Natural killer cell (primary cell): ENCODE results near the gene ITPRID1. TPM values are rescaled to one million over a fixed set of nuclear protein-coding genes. Genes with fewer than 3 reads are reported as not detected.

Source experiments
- ATAC-seq, 3 donors: fragments of 150-1000 bp in 2 of 3; fragments of 200-7000 bp in 1 of 3; cut with Tn5 transposase; 1 replicate in 1 of 3; 2 replicates in 2 of 3; pipeline ENCODE4 v1.10.0; 2021; ENCODE audit warnings: mild to moderate bottlenecking in 2 of 3, moderate library complexity in 2 of 3
- DNase-seq, 2 donors: peaks; one replicate each; pipeline versions ENCODE4 v3.0.0 to v3.0.0-alpha.2; 2013 to 2021; ENCODE audit warnings: mixed read lengths in 1 of 2
- H3K27ac ChIP-seq: one replicate; pipeline ENCODE4 v1.5.1; 2013; ENCODE audit warnings: mild to moderate bottlenecking, low read length
- H3K27me3 ChIP-seq: one replicate; pipeline ENCODE4 v1.6.1; 2013; ENCODE audit warnings: low read length; ENCODE audit not compliant: control insufficient read depth, insufficient read depth
- H3K36me3 ChIP-seq: one replicate; pipeline ENCODE4 v1.6.1; 2013; ENCODE audit warnings: low read length; ENCODE audit not compliant: control insufficient read depth, insufficient read depth
- H3K4me1 ChIP-seq: one replicate; pipeline ENCODE4 v1.6.1; 2013; ENCODE audit warnings: low read length; ENCODE audit not compliant: control insufficient read depth, insufficient read depth
- H3K4me3 ChIP-seq: one replicate; pipeline ENCODE4 v1.5.1; 2013; ENCODE audit warnings: low read length
- H3K9me3 ChIP-seq: one replicate; pipeline ENCODE4 v1.6.1; 2013; ENCODE audit warnings: low read length; ENCODE audit not compliant: control insufficient read depth, insufficient read depth
- H3K27ac Mint-ChIP-seq, 2 donors: one replicate each; pipeline ENCODE4 v1.8.0; 2022; ENCODE audit warnings: mild to moderate bottlenecking in 2 of 2, mixed read lengths in 2 of 2, moderate library complexity in 1 of 2
- H3K27me3 Mint-ChIP-seq, 2 donors: one replicate each; pipeline ENCODE4 v1.8.0; 2022; ENCODE audit warnings: low read depth in 2 of 2, mixed read lengths in 2 of 2
- H3K36me3 Mint-ChIP-seq: one replicate; pipeline ENCODE4 v1.8.0; 2022; ENCODE audit warnings: mixed read lengths
- H3K4me1 Mint-ChIP-seq, 2 donors: one replicate each; pipeline ENCODE4 v1.8.0; 2022; ENCODE audit warnings: mixed read lengths in 2 of 2
- H3K4me3 Mint-ChIP-seq: one replicate; pipeline ENCODE4 v1.8.0; 2022; ENCODE audit warnings: mild to moderate bottlenecking, moderate library complexity, mixed read lengths
- H3K9me3 Mint-ChIP-seq, 2 donors: one replicate each; pipeline ENCODE4 v1.8.0; 2022; ENCODE audit warnings: mixed read lengths in 2 of 2
- WGBS: methylation state at CpG from one replicate; pipeline ENCODE4 v1.1.7; 2013; ENCODE audit warnings: missing lambda C conversion rate; ENCODE audit not compliant: insufficient coverage; 5-methylcytosine and 5-hydroxymethylcytosine counted together
- intact Hi-C: fragments of 100-400 bp; cut with micrococcal nuclease; formaldehyde crosslinking; loops from one replicate; pipeline ENCODE4 v1.14.2; 2022
- total RNA-seq, 4 donors: library from RNA; stranded (reverse); fragments of 120-200 nt in 1 of 4; gene quantifications; one replicate each; pipeline versions ENCODE4 v1.2.3 to v1.2.4, GENCODE V29; 2013 to 2022
- TF ChIP-seq, protein P1 (sequence below): fragments of 200-600 bp; IDR thresholded peaks from one replicate; pipeline ENCODE4 v1.8.0; 2022; ENCODE audit warnings: antibody characterized with exemption

The ITPRID1 gene
- total RNA-seq, 3 donors from 2014 or later (not counting 1 experiment from before 2014, with no cell fraction given), result not detected

DNA sequence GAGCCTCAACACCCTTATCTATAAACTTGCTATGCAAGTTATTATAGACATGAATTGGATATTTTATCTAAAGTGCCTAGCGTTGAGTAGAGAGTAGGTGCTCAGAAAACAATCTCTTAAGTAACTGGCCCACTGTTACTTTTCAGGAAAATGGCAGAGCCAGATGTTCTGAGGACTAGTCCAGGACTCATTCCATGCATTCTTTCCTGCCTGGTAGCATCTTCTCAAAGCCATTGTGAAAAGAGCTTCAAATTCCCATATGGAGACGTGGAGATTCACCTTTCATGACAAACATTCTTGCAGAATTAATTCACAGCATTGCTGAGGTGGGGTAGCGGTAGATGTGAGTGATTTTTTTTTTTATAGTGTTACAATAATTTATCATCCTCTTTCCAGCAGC lies 35.9 kb upstream of the ITPRID1 start:
- TF ChIP-seq, protein P1, sequence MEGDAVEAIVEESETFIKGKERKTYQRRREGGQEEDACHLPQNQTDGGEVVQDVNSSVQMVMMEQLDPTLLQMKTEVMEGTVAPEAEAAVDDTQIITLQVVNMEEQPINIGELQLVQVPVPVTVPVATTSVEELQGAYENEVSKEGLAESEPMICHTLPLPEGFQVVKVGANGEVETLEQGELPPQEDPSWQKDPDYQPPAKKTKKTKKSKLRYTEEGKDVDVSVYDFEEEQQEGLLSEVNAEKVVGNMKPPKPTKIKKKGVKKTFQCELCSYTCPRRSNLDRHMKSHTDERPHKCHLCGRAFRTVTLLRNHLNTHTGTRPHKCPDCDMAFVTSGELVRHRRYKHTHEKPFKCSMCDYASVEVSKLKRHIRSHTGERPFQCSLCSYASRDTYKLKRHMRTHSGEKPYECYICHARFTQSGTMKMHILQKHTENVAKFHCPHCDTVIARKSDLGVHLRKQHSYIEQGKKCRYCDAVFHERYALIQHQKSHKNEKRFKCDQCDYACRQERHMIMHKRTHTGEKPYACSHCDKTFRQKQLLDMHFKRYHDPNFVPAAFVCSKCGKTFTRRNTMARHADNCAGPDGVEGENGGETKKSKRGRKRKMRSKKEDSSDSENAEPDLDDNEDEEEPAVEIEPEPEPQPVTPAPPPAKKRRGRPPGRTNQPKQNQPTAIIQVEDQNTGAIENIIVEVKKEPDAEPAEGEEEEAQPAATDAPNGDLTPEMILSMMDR, result no peak
- 100% methylated on average over 1 of the region's 3 CpGs for WGBS

DNA sequence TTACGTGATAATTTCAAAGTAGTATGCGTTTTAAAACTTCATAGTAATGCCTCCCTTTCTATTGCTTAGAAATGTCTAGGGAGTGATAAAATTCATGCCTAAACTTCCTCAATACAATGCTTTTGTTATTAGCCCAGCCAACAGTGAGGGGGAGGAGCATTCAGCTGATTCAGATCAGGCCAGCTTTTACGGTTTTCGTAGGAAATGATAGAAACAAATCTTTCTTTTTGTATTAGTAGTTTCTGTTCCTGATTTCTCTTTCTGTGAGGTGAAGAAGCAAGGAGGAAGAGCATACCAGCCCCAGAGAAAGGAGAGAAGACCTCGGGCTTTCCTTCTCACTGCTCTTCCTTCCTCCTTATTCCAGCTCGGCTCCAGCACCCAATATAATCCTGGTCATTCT lies 35.2 kb upstream of the ITPRID1 start:
- no peak overlapping the region for H3K4me3 ChIP-seq
- WGBS, result 0% methylated on average over 2 of the region's 6 CpGs
- DNase-seq (no peak), ATAC-seq (no peak)
- intact Hi-C loops, result no loop called here
- H3K9me3 ChIP-seq, result no peaks in the 10 kb centered on the region
- H3K4me1 Mint-ChIP-seq, result no peaks in the 10 kb centered on the region
- no peaks in the 10 kb centered on the region for H3K36me3 ChIP-seq
- no peaks in the 10 kb centered on the region for H3K36me3 Mint-ChIP-seq
- TF ChIP-seq, protein P1, result no peak
- H3K27ac Mint-ChIP-seq, result no peak overlapping the region
- peaks cover 0 to 4% of the 10 kb centered on the region in 2 donors for H3K9me3 Mint-ChIP-seq
- H3K4me1 ChIP-seq, result no peaks in the 10 kb centered on the region
- H3K4me3 Mint-ChIP-seq, result no peak overlapping the region
- H3K27me3 ChIP-seq, result no peaks in the 10 kb centered on the region
- H3K27ac ChIP-seq, result no peak overlapping the region
- H3K27me3 Mint-ChIP-seq, result no peaks in the 10 kb centered on the region

More for the DNA sequence above, 35.9 kb upstream of the ITPRID1 start:
- Mint-ChIP-seq H3K4me1 (no peaks in the 10 kb centered on the region), H3K4me3 (no peak overlapping the region), H3K27ac (no peak overlapping the region), H3K9me3 (peaks cover 0 to 4% of the 10 kb centered on the region in 2 donors), H3K27me3 (no peaks in the 10 kb centered on the region), H3K36me3 (no peaks in the 10 kb centered on the region)
- intact Hi-C loops, result no loop called here
- Histone ChIP-seq H3K27me3 (no peaks in the 10 kb centered on the region), H3K4me1 (no peaks in the 10 kb centered on the region), H3K9me3 (no peaks in the 10 kb centered on the region), H3K36me3 (no peaks in the 10 kb centered on the region), H3K27ac (no peak overlapping the region), H3K4me3 (no peak overlapping the region)
- no peak for DNase-seq
- no peak for ATAC-seq

DNA sequence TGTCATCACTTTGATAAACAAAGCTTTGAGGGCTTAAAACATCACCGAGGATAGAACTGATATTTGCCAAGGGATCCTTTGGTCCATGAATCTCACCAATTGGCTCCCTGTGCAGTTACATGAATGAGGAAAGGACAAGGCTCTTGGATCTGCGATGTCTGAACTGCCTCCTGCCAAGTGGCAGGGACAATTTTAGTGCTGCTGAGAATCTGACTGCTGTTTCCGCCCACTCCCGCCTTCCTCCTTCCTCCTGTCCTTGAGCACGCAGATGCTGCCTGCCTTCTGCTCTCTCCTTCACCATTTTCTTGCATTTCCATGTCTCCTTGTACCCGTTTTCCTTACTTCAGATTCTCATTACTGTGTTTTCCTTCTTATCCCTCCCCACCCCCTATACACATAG lies 26.8 kb upstream of the ITPRID1 start:
- H3K27me3 ChIP-seq, result no peaks in the 10 kb centered on the region
- DNase-seq, result no peak
- Mint-ChIP-seq H3K27me3 (no peaks in the 10 kb centered on the region), H3K36me3 (no peaks in the 10 kb centered on the region), H3K27ac (no peak overlapping the region), H3K9me3 (peaks cover 2 to 6% of the 10 kb centered on the region in 2 donors), H3K4me3 (no peak overlapping the region), H3K4me1 (no peaks in the 10 kb centered on the region)
- 71% methylated on average over 6 of the region's 6 CpGs for WGBS
- H3K36me3 ChIP-seq, result no peaks in the 10 kb centered on the region
- H3K4me1 ChIP-seq, result no peaks in the 10 kb centered on the region
- ATAC-seq, result no peak
- TF ChIP-seq, protein P1, result no peak
- no peaks in the 10 kb centered on the region for H3K9me3 ChIP-seq
- intact Hi-C loops, result no loop called here
- H3K4me3 ChIP-seq, result no peak overlapping the region
- no peak overlapping the region for H3K27ac ChIP-seq

DNA sequence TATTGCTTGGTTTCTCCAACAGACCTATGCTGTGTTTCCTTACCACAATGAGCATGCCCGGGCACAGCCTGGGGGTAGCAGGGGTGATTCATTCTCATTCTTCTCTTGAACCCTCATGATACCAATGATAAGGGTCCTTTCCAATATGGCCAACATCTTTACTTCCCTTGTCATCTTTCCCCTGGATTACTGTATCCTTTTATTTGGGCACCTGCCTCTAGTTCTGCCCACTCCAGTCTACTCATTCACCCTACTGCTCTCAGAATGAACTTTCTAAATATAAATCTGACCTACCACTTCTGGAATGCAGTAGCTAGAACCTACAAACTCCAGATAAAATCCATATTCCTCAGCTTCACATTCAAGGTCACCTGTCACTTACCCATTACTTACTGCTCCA lies 26.4 kb upstream of the ITPRID1 start:
- DNase-seq (no peak), ATAC-seq (no peak)
- Mint-ChIP-seq H3K9me3 (peaks cover 2 to 4% of the 10 kb centered on the region in 2 donors), H3K4me1 (no peaks in the 10 kb centered on the region), H3K36me3 (no peaks in the 10 kb centered on the region), H3K27ac (no peak overlapping the region), H3K4me3 (no peak overlapping the region), H3K27me3 (no peaks in the 10 kb centered on the region)
- no peaks in the 10 kb centered on the region for H3K9me3 ChIP-seq
- no peaks in the 10 kb centered on the region for H3K4me1 ChIP-seq
- 88% methylated on average over 1 of the region's 1 CpG for WGBS
- no peak overlapping the region for H3K4me3 ChIP-seq
- H3K27ac ChIP-seq, result no peak overlapping the region
- intact Hi-C loops, result no loop called here
- no peaks in the 10 kb centered on the region for H3K36me3 ChIP-seq
- TF ChIP-seq, protein P1, result no peak
- no peaks in the 10 kb centered on the region for H3K27me3 ChIP-seq
